Activated CD8-positive, alpha-beta memory T cell treated with anti-CD3 and anti-CD28 coated beads for 36 hours (primary cell): ENCODE data around the gene CFAP126. TPM values are rescaled to one million over a fixed set of nuclear protein-coding genes. Genes with fewer than 3 reads are reported as not detected.

Source experiments
- CTCF ChIA-PET: fragments of 350-600 bp; sonication (Branson Sonifier 250); formaldehyde crosslinking; loops from one replicate; lab custom pipeline; 2021; ENCODE audit warnings: antibody characterized with exemption; lab: Charles Lee
- POLR2A ChIA-PET: fragments of 350-600 bp; sonication (Branson Sonifier 250); formaldehyde crosslinking; loops from one replicate; lab custom pipeline; 2021; ENCODE audit warnings: antibody characterized with exemption; lab: Charles Lee
- total RNA-seq, 2 experiments: library from RNA; stranded (reverse); gene quantifications; one replicate each; pipeline ENCODE4 v1.2.3, GENCODE V29; 2021

The CFAP126 gene
- total RNA-seq, 2 experiments from 2014 or later = not detected

- POLR2A ChIA-PET = interaction anchor here (0.6 kb wide), 1 partner anchor 231 kb away, joined by 4 read pairs; no protein-coding TSS in a partner anchor
- CTCF ChIA-PET = interaction anchor here (0.9 to 2.0 kb wide), 4 partner anchors 9 to 174 kb away, joined by 3 to 10 read pairs (median 3); partner anchors contain the start of genes FCER1G and TOMM40L
Observed at GRCh38 chr1:161389158-161389557, 21.5 kb upstream of the CFAP126 start.

- ChIA-PET CTCF (interaction anchor here (0.9 to 2.0 kb wide), 3 partner anchors 8 to 173 kb away, joined by 3 to 10 read pairs (median 3); partner anchors contain the start of genes FCER1G and TOMM40L), POLR2A (interaction anchor here (0.6 kb wide), 1 partner anchor 231 kb away, joined by 4 read pairs; no protein-coding TSS in a partner anchor)
Observed at GRCh38 chr1:161388639-161389038, 21.0 kb upstream of the CFAP126 start.

- ChIA-PET CTCF (interaction anchor here (0.6 to 4.8 kb wide), 20 partner anchors 11 to 217 kb away, joined by 3 to 39 read pairs (median 3); partner anchors contain the start of genes APOA2, PCP4L1, PPOX and SDHC), POLR2A (interaction anchor here (0.6 to 1.2 kb wide), 3 partner anchors 40 to 197 kb away, joined by 3 to 5 read pairs (median 3); no protein-coding TSS in a partner anchor)
Observed at GRCh38 chr1:161382214-161383019, 14.7 kb upstream of the CFAP126 start.

GRCh38 chr1:161381707-161382106, 14.0 kb upstream of the CFAP126 start:
- ChIA-PET POLR2A (no interaction called here), CTCF (interaction anchor here (0.5 to 4.8 kb wide), 16 partner anchors 10 to 216 kb away, joined by 3 to 39 read pairs (median 4); partner anchors contain the start of genes APOA2, PCP4L1, PPOX and SDHC)

GRCh38 chr1:161379071-161379470, 11.4 kb upstream of the CFAP126 start:
- CTCF ChIA-PET = no interaction called here

GRCh38 chr1:161378014-161378413, 10.3 kb upstream of the CFAP126 start:
- POLR2A ChIA-PET = no interaction called here
- CTCF ChIA-PET = interaction anchor here (1.1 kb wide), 1 partner anchor 186 kb away, joined by 3 read pairs; no protein-coding TSS in a partner anchor

More at GRCh38 chr1:161379071-161379470, 11.4 kb upstream of the CFAP126 start:
- POLR2A ChIA-PET = no interaction called here

GRCh38 chr1:161374373-161374772, 6.7 kb upstream of the CFAP126 start:
- ChIA-PET CTCF (interaction anchor here (0.6 to 1.7 kb wide), 4 partner anchors 83 to 384 kb away, joined by 3 to 7 read pairs (median 4); no protein-coding TSS in a partner anchor), POLR2A (interaction anchor here (1.0 kb wide), 1 partner anchor 173 kb away, joined by 3 read pairs; no protein-coding TSS in a partner anchor)

GRCh38 chr1:161373442-161373841, 5.8 kb upstream of the CFAP126 start:
- ChIA-PET POLR2A (interaction anchor here (1.0 kb wide), 1 partner anchor 172 kb away, joined by 3 read pairs; no protein-coding TSS in a partner anchor), CTCF (interaction anchor here (1.7 kb wide), 1 partner anchor 82 kb away, joined by 7 read pairs; no protein-coding TSS in a partner anchor)

- ChIA-PET POLR2A (no interaction called here), CTCF (no interaction called here)
Observed at GRCh38 chr1:161365207-161365606, 2.5 kb downstream of the CFAP126 start.

- POLR2A ChIA-PET = no interaction called here
- CTCF ChIA-PET = no interaction called here
Observed at GRCh38 chr1:161364332-161364731, 3.3 kb downstream of the CFAP126 start.

GRCh38 chr1:161359291-161359690, 8.4 kb downstream of the CFAP126 start:
- POLR2A ChIA-PET = no interaction called here
- CTCF ChIA-PET = no interaction called here

GRCh38 chr1:161357073-161357472, 10.6 kb downstream of the CFAP126 start:
- ChIA-PET CTCF (interaction anchor here (0.7 to 1.2 kb wide), 2 partner anchors 25 to 632 kb away, joined by 3 read pairs; no protein-coding TSS in a partner anchor), POLR2A (no interaction called here)

GRCh38 chr1:161351482-161351881, 16.2 kb downstream of the CFAP126 start:
- ChIA-PET POLR2A (no interaction called here), CTCF (interaction anchor here (1.5 kb wide), 1 partner anchor 126 kb away, joined by 3 read pairs; the partner anchor contains the start of gene TOMM40L)

- ChIA-PET CTCF (no interaction called here), POLR2A (no interaction called here)
Observed at GRCh38 chr1:161350671-161351070, 17.0 kb downstream of the CFAP126 start.

GRCh38 chr1:161342821-161343220, 24.9 kb downstream of the CFAP126 start:
- POLR2A ChIA-PET = interaction anchor here (0.6 kb wide), 1 partner anchor 40 kb away, joined by 3 read pairs; no protein-coding TSS in a partner anchor
- CTCF ChIA-PET = interaction anchor here (0.8 kb wide), 1 partner anchor 104 kb away, joined by 3 read pairs; no protein-coding TSS in a partner anchor

GRCh38 chr1:161342177-161342576, 25.5 kb downstream of the CFAP126 start:
- POLR2A ChIA-PET = interaction anchor here (0.6 kb wide), 1 partner anchor 40 kb away, joined by 3 read pairs; no protein-coding TSS in a partner anchor

GRCh38 chr1:161335796-161336195, 31.9 kb downstream of the CFAP126 start:
- CTCF ChIA-PET = no interaction called here
- POLR2A ChIA-PET = no interaction called here

More at GRCh38 chr1:161342177-161342576, 25.5 kb downstream of the CFAP126 start:
- CTCF ChIA-PET = interaction anchor here (0.8 kb wide), 1 partner anchor 103 kb away, joined by 3 read pairs; no protein-coding TSS in a partner anchor

- ChIA-PET POLR2A (no interaction called here), CTCF (no interaction called here)
Observed at GRCh38 chr1:161333166-161333565, 34.5 kb downstream of the CFAP126 start.

GRCh38 chr1:161330346-161330745, 37.3 kb downstream of the CFAP126 start:
- POLR2A ChIA-PET = no interaction called here
- CTCF ChIA-PET = interaction anchor here (0.7 kb wide), 1 partner anchor 1000 kb away, joined by 3 read pairs; no protein-coding TSS in a partner anchor
